ENCODE measurements around the gene PLCH1. TPM values are rescaled to one million over a fixed set of nuclear protein-coding genes. Genes with fewer than 3 reads are reported as not detected.

PLCH1 gene
- polyA plus RNA-seq, 1 donor (not counting 4 experiments of a cell fraction or from before 2014, with no cell fraction given) = 0.05 TPM

GRCh38 chr3:155647206-155647605, 97.7 kb downstream of the PLCH1 start:
- Histone ChIP-seq H3K4me3 (ENCODE audit: control insufficient read depth in 2 of 3, extremely low read depth in 1 of 3, insufficient read depth in 2 of 3, low read depth in 1 of 3, low read length in 3 of 3) (no peak overlapping the region), H3K9me1 (ENCODE audit: control insufficient read depth, extremely low read depth, insufficient read depth, low read length) (no peaks in the 10 kb centered on the region), H3K79me2 (ENCODE audit: control insufficient read depth, insufficient read depth, low read length) (no peaks in the 10 kb centered on the region), H3K4me1 (ENCODE audit: control insufficient read depth, extremely low read depth, insufficient read depth, low read length) (no peaks in the 10 kb centered on the region), H3K36me3 (ENCODE audit: control insufficient read depth in 2 of 2, extremely low read depth in 1 of 2, insufficient read depth in 2 of 2, low read length in 2 of 2) (no peaks in the 10 kb centered on the region), H3K27ac (ENCODE audit: control insufficient read depth, insufficient read depth, low read length) (no peak overlapping the region), H3K27me3 (ENCODE audit: control insufficient read depth, extremely low read depth, insufficient read depth, low read length) (no peaks in the 10 kb centered on the region), H3K4me2 (ENCODE audit: control insufficient read depth, extremely low read depth, insufficient read depth, low read depth, low read length) (no peak overlapping the region), H2AFZ (ENCODE audit: control insufficient read depth, low read length) (no peak overlapping the region), H4K20me1 (ENCODE audit: control insufficient read depth, extremely low read depth, insufficient read depth, low read length) (no peaks in the 10 kb centered on the region), H3K9ac (ENCODE audit: control insufficient read depth, extremely low read depth, insufficient read depth, low read length) (no peak overlapping the region), H3K9me3 (ENCODE audit: control insufficient read depth, low read depth, low read length) (no peaks in the 10 kb centered on the region)
- no peak for FAIRE-seq
- DNase-seq (ENCODE audit: low read depth, low spot score) = no peak
- TF ChIP-seq EZH2 (IDR thresholded peaks at IDR 0.05; ENCODE audit: low read length) (no peak), CTCF (optimal IDR thresholded peaks at IDR 0.05 in 1 of 3, IDR thresholded peaks at IDR 0.05 in 1 of 3, conservative IDR thresholded peaks at IDR 0.05 in 1 of 3; ENCODE audit: extremely low read depth in 1 of 3, insufficient read depth in 2 of 3, low read length in 3 of 3) (no peak)
- dilution Hi-C loops (cut with MboI; ENCODE audit: extremely low pct_ligation_motif_present, low sequenced_read_pairs) = no loop called here

GRCh38 chr3:155646669-155647068, 98.2 kb downstream of the PLCH1 start:
- no peaks in the 10 kb centered on the region for H3K36me3 ChIP-seq (ENCODE audit: control insufficient read depth in 2 of 2, extremely low read depth in 1 of 2, insufficient read depth in 2 of 2, low read length in 2 of 2)
- FAIRE-seq (no peak), DNase-seq (ENCODE audit: low read depth, low spot score) (no peak)
- H3K27ac ChIP-seq (ENCODE audit: control insufficient read depth, insufficient read depth, low read length) = no peak overlapping the region
- H3K79me2 ChIP-seq (ENCODE audit: control insufficient read depth, insufficient read depth, low read length) = no peaks in the 10 kb centered on the region
- H4K20me1 ChIP-seq (ENCODE audit: control insufficient read depth, extremely low read depth, insufficient read depth, low read length) = no peaks in the 10 kb centered on the region
- no peak overlapping the region for H3K4me3 ChIP-seq (ENCODE audit: control insufficient read depth in 2 of 3, extremely low read depth in 1 of 3, insufficient read depth in 2 of 3, low read depth in 1 of 3, low read length in 3 of 3)
- no peaks in the 10 kb centered on the region for H3K9me3 ChIP-seq (ENCODE audit: control insufficient read depth, low read depth, low read length)
- no peaks in the 10 kb centered on the region for H3K9me1 ChIP-seq (ENCODE audit: control insufficient read depth, extremely low read depth, insufficient read depth, low read length)
- H2AFZ ChIP-seq (ENCODE audit: control insufficient read depth, low read length) = no peak overlapping the region
- no peaks in the 10 kb centered on the region for H3K27me3 ChIP-seq (ENCODE audit: control insufficient read depth, extremely low read depth, insufficient read depth, low read length)
- TF ChIP-seq CTCF (optimal IDR thresholded peaks at IDR 0.05 in 1 of 3, IDR thresholded peaks at IDR 0.05 in 1 of 3, conservative IDR thresholded peaks at IDR 0.05 in 1 of 3; ENCODE audit: extremely low read depth in 1 of 3, insufficient read depth in 2 of 3, low read length in 3 of 3) (no peak), EZH2 (IDR thresholded peaks at IDR 0.05; ENCODE audit: low read length) (no peak)
- dilution Hi-C loops (cut with MboI; ENCODE audit: extremely low pct_ligation_motif_present, low sequenced_read_pairs) = no loop called here
- H3K9ac ChIP-seq (ENCODE audit: control insufficient read depth, extremely low read depth, insufficient read depth, low read length) = no peak overlapping the region
- H3K4me2 ChIP-seq (ENCODE audit: control insufficient read depth, extremely low read depth, insufficient read depth, low read depth, low read length) = no peak overlapping the region
- no peaks in the 10 kb centered on the region for H3K4me1 ChIP-seq (ENCODE audit: control insufficient read depth, extremely low read depth, insufficient read depth, low read length)
